GM19043 (cell line): ENCODE data around the gene RNPEPL1.

Source experiments
- ATAC-seq: cut with Tn5 transposase; IDR thresholded peaks from one replicate; pipeline ENCODE4 v1.9.1; 2021; ENCODE audit warnings: low read depth; ENCODE audit not compliant: unreplicated experiment

Gene RNPEPL1

DNA sequence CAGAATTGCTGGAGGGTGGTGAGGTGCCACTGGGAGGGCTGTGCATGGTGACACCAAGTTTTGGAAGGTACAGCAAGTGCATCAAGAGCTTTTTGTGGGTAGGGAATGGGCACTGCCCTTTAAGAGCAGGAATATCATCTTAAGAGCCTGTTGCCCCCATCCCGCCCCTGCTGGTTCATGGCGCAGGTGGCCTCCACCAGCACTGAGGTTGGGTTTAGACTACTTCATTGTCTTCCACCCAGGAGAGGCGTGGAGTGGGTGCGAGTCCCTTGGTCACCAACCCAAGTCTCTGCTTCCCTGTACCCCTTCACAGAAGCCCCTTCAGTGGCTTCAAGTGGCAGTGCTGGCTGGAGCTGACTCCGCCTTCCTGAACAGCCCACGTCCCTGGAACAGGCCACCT is 7.8 kb downstream of the RNPEPL1 start:
- no peak for ATAC-seq

DNA sequence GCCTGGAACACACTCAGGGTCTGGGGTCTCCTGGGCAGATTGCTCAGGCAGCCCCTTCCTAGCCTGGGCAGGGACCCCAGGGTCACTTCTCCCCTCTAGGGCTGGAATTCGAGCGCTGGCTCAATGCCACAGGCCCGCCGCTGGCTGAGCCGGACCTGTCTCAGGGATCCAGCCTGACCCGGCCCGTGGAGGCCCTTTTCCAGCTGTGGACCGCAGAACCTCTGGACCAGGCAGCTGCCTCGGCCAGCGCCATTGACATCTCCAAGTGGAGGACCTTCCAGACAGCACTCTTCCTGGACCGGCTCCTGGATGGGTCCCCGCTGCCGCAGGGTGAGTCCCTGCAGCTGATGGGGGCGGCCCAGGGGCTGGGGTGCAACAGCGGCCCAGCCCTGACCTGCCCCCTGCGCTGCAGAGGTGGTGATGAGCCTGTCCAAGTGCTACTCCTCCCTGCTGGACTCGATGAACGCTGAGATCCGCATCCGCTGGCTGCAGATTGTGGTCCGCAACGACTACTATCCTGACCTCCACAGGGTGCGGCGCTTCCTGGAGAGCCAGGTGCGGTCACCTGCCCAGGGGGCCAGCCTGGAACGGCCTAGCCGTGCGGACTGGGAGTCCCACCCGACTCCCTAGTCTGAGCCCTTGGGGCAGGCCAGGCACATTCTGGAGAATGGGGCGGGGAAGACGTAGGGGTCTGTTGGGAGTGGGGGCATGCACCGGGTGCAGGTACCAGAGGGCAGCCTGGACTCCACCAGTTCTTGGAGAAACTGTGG is 8.3 kb downstream of the RNPEPL1 start:
- ATAC-seq: no peak

- no peak for ATAC-seq
These were observed 9.2 kb downstream of the RNPEPL1 start for GRCh38 chr2:240577281-240578109.

DNA sequence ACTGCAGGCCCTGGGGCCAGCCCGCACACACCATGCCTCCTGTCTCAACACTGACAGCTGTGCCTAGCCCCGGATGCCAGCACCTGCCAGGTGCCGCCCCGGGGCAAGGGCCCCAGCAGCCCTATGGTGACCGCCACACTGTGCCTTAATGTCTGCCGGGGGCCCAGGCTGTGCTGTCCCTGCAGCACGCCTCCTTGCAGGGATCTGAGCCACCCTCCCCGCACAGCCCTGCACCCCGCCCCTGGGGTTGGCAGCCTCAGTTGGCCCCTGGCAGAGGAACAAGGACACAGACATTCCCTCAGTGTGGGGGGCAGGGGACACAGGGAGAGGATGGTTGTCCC is 9.8 kb downstream of the RNPEPL1 start:
- ATAC-seq: no peak

- ATAC-seq: no peak
These were observed 10.2 kb downstream of the RNPEPL1 start for GRCh38 chr2:240578488-240578887.

DNA sequence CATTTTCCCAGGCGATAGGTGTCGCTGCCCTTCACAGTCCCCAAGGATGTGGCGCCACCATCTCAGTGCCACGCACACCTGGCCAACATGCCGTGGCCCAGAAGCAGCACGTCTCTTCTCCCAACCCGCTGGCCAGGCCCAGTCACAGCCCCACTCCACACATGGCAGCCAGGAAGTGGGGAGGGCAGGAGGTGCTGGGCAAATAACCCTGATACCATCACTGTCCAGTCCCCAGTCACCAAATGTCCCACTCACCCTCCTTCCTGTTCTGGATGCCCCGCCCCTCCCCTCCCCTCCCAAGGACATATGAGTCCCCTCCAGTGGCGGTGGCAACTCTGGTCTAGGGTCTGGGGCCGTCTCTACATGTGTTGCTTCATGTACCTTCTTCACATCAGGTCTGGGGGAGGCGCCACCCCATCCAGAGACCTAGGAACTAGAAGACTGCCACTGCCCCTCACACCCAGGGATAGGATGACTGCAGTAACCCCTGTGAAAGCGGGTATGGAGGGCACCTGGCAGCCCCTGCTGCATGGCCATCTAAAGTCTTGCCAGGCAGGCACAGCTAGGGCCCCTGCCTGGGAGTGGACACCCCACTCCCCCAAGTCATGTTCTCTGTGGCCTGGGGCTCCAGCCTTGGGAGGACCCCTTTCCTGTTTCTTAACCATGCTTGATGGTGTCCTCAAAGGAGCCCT is 10.9 kb downstream of the RNPEPL1 start:
- no peak for ATAC-seq

DNA sequence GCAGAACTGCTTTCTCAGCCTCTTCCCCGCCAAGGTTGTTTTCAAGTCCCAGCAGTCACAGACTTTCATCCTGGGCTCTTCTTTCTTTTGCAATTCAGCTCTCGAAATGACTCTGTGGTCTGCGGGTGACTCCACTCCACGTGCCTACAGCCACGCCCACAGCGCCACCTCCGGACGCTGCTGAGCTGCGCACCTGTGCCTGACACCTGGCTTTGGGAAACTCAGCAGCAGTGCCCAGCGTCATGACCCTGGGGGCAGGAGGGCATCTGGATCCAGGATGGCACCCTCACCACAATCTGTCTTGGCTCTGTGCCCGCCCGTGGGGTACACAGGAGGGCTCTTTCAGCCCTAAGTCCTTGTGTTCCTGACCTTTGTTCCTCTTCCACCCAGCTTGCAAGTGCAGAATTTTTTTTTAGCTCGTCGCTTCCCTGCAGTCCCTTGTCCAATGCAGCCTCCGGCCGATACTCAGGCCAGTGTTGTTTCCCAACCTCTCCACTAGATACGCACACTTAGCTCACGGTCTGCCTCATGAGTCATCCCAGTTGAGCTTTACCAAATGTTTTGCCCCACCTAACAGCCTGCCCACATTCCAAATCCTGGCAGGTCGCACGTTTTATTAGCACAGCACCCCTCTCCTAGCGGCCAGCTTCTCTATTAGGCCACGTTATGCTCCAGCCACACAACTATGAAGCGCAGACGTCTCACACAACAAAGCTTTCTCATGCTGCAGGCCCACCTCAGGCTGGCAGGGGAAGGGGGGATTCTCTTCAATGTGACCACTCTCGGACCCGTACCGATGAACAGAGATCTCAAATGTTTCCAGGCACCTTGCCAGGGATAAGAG is 11.7 kb downstream of the RNPEPL1 start:
- ATAC-seq: no peak

- no peak for ATAC-seq
These were observed 13.5 kb downstream of the RNPEPL1 start for GRCh38 chr2:240581811-240582210.

DNA sequence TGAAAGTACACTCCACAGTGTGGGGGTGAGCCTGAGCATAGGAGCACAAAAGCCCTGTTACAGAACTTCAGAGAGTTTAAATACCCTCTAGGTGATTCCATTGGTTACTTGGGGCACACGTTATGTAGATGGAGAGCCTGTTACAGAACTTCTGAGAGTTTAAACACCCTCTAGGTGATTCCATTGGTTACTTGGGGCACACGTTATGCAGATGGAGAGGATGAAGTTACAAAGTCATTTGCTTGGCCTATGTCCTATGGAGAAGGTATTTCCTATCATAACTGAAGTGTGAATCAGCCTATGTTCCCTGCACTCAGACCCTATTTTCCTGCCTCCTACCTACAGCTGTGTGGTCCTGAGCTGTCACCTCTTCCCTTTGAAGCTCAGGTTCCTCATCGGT is 14.5 kb downstream of the RNPEPL1 start:
- no peak for ATAC-seq

DNA sequence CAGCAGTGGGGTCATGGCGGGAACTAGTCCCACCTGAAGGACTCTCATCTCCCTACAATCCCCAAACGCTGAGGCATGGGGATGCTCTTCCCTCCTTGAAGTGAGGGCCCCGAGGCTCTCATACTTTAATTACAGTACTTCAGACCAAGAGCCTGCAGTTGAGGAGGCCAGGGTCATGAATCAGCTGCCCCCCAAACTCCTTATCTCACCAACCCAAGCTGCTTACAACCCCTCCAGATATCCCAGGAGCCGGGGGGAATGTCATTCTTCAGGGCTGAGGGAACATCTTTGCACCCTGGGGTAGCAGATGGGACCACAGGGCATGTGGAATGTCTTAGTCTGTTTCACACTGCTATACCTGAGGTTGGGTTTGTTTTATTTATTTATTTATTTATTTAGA is 15.5 kb downstream of the RNPEPL1 start:
- no peak for ATAC-seq

DNA sequence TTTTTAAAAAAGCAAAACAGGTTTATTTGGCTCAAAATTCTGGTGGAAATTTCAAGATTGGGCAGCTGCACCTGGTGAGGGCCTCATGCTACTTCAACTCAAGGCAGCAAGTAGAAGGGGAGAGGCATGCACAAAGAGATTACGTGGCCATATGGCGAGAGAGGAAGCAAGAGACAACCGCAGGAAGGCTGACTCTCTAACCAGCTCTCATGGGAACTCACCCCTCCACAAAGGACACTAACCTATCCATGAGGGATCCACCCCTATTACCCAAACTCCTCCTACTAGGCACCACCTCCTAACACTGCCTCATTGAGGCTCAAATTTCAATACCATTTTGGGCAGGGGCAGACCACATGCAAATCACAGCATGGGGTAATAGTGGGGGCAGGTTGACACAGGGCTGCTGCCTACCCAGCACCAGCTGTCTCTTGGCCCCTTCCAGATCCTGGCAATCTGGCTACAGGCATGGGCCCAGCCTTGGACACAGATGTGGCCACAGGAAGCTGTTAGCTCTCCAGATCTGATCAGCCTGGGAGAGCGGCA is 16.3 kb downstream of the RNPEPL1 start:
- ATAC-seq: peak; percentile 60

DNA sequence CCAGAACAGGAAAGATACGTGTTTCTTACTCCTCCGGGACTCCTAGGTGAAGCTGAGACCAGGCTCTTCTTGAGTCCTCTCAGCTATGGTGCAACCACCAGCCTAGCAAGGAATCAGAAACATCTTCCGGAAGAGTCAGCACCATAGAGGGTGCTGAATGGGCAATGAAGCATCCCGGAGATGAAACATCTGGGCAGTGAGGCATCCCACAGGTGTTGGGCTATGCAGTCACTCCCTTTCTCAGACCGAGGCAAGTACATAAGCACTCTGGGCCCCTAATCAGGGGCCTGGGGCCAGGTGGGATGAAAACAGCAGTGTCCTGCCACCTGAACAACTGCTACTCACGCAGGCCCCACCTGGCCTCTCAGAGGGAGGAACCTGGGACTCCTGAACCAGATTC is 16.8 kb downstream of the RNPEPL1 start:
- ATAC-seq: peak; percentile 37

GRCh38 chr2:240585681-240586197 is 17.5 kb downstream of the RNPEPL1 start:
- no peak for ATAC-seq

GRCh38 chr2:240586198-240586918 is 18.1 kb downstream of the RNPEPL1 start, which contains the start of gene CAPN10:
CAPN10 (plus strand) TSS chr2:240586734; CDS start chr2:240586912, 178 bp downstream.
- ATAC-seq: peak; percentile 44

DNA sequence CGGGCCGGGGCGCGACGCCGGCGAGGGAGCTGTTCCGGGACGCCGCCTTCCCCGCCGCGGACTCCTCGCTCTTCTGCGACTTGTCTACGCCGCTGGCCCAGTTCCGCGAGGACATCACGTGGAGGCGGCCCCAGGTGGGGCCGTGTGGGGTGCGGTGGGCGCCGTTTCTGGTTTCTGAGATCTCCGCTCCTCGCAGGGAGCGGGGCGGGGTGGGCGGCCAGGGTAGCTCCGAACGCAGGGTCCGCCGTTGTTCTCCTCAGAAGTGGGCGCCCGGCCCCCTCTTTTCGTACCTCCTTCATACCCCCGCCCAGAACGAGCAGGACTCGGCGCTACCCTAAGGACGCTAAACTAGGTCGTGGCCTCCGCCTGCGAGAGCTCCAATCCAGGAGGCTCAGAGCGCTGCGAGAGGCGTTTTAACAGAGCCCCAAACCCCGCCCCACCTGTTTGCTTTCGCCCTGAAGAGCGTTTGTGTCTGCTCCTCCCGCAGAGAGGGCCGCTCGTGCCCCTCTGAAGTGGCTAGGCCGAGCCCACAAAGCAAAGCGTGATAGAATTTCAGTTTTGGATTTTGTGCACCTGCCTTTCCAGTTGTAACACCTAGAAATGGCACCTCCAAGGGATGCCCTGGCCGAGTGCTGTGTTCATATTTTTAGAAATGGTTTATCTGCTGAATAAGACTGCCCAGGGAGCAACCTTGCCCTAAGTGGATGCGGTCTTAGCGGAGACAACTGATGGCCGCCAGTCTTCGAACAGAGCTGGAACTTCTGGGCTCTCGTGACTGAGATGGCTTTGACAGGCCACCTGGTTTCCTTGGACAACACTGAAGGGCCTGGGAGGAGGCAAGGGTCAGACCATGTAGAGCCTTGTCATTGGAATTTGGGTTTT is 18.9 kb downstream of the RNPEPL1 start:
- no peak for ATAC-seq

GRCh38 chr2:240588006-240588655 is 19.8 kb downstream of the RNPEPL1 start:
- no peak for ATAC-seq

- ATAC-seq: no peak
These were observed 20.4 kb downstream of the RNPEPL1 start for GRCh38 chr2:240588669-240589068.

DNA sequence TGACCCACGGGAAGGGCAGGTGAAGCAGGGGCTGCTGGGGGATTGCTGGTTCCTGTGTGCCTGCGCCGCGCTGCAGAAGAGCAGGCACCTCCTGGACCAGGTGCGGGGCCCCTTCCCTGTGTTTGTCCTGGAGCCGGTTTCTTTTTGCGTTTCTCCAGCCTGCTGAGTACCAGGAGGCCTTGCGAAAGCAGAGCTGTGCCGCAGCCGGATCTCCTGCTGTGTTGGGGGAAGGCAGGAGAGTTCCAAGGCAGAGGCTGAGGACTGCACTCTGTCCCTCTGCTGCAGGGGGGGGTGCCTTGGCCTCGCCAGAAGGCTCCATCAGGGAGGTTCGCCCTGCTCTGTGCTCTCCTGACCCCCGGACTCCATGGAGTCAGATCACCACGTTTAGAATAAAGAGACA is 21.1 kb downstream of the RNPEPL1 start:
- ATAC-seq: no peak
